HCT116 (cell line): ENCODE measurements around the gene TMEM232. TPM values are rescaled to one million over a fixed set of nuclear protein-coding genes. Genes with fewer than 3 reads are reported as not detected.

Source experiments
- ATAC-seq: fragments of 200-7000 bp; cut with Tn5 transposase; 2 replicates; pipeline ENCODE4 v1.9.1; 2020; ENCODE audit warnings: mild to moderate bottlenecking, moderate library complexity
- BruUV-seq: library from RNA; stranded (reverse); fragments of 400-500 nt; replicated peaks from 2 replicates; lab custom pipeline; 2021; lab: Mats Ljungman, UMichigan
- CTCF ChIA-PET: fragments of 300-600 bp; sonication (Branson Sonifier 250); formaldehyde crosslinking; loops from one replicate; lab custom pipeline; 2021; ENCODE audit warnings: antibody characterized with exemption; lab: Charles Lee
- POLR2A ChIA-PET: fragments of 300-600, 350-600 bp; sonication (Branson Sonifier 250); formaldehyde crosslinking; loops from one replicate; lab custom pipeline; 2021; ENCODE audit warnings: antibody characterized with exemption; lab: Charles Lee
- RAD21 ChIA-PET, 2 experiments: fragments of 300-600 bp; sonication (Branson Sonifier 250); formaldehyde crosslinking; loops; one replicate each; lab custom pipeline; 2023; ENCODE audit warnings: low total read pairs in 2 of 2; ENCODE audit not compliant: uncharacterized antibody in 2 of 2, unreplicated experiment in 2 of 2, low non-redundant PET in 1 of 2; lab: Charles Lee
- DNase-seq: peaks from one replicate; pipeline ENCODE4 v3.0.0-alpha.2; 2010; ENCODE audit warnings: low read depth, low spot score
- H2AFZ ChIP-seq: fragments of 200-600 bp; shearing (Covaris generic), sonication (generic); 2 replicates; pipeline ENCODE4 v1.6.1; 2017; ENCODE audit warnings: low read depth, mixed run types, mixed read lengths, antibody characterized with exemption, low read length; ENCODE audit not compliant: poor library complexity, severe bottlenecking
- H3K27ac ChIP-seq: 2 replicates; pipeline ENCODE4 v1.5.1; 2012; ENCODE audit warnings: low read depth, low read length
- H3K27me3 ChIP-seq: fragments of 200-600 bp; sonication (generic); 2 replicates; pipeline ENCODE4 v1.6.1; 2016; ENCODE audit warnings: mixed run types, low read length, mixed read lengths; ENCODE audit not compliant: insufficient read depth
- H3K36me3 ChIP-seq, 2 experiments: fragments of 200-500 bp in 1 of 2; fragments of 200-600 bp in 1 of 2; sonication (Bioruptor generic) in 1 of 2; sonication (generic) in 1 of 2; 2 replicates each; pipeline versions ENCODE4 v1.5.1 to v1.6.1; 2014 to 2016; ENCODE audit warnings: low read length in 2 of 2, inconsistent platforms in 1 of 2, mixed read lengths in 1 of 2, mixed run types in 1 of 2; ENCODE audit not compliant: insufficient read depth in 2 of 2, control insufficient read depth in 1 of 2
- H3K4me1 ChIP-seq, 2 experiments: fragments of 200-600 bp in 1 of 2; sonication (generic) in 1 of 2; 2 replicates each; pipeline versions ENCODE4 v1.5.1 to v1.6.1; 2012 to 2017; ENCODE audit warnings: low read length in 2 of 2, inconsistent platforms in 1 of 2, mild to moderate bottlenecking in 1 of 2, mixed read lengths in 1 of 2, mixed run types in 1 of 2, moderate library complexity in 1 of 2; ENCODE audit not compliant: insufficient read depth in 2 of 2, control insufficient read depth in 1 of 2
- H3K4me2 ChIP-seq: fragments of 200-600 bp; sonication (generic); 2 replicates; pipeline ENCODE4 v1.6.1; 2017; ENCODE audit warnings: mixed run types, low read length, mixed read lengths
- H3K4me3 ChIP-seq, 2 experiments: fragments of 200-600 bp in 1 of 2; sonication (generic) in 1 of 2; replicated peaks in 1 of 2; 2 replicates each; pipeline ENCODE4 v1.5.1; 2011 to 2016; ENCODE audit warnings: low read length in 2 of 2, control low read depth in 1 of 2, low read depth in 1 of 2, mild to moderate bottlenecking in 1 of 2, mixed read lengths in 1 of 2, mixed run types in 1 of 2
- H3K79me2 ChIP-seq: fragments of 200-600 bp; sonication (generic); 2 replicates; pipeline ENCODE4 v1.6.1; 2017; ENCODE audit warnings: mild to moderate bottlenecking, mixed run types, low read length, moderate library complexity, mixed read lengths; ENCODE audit not compliant: insufficient read depth
- H3K9ac ChIP-seq: fragments of 200-600 bp; sonication (generic); 2 replicates; pipeline ENCODE4 v1.6.1; 2016; ENCODE audit warnings: low read length, mixed read lengths
- H3K9me2 ChIP-seq: fragments of 200-600 bp; sonication (generic), shearing (Covaris generic); 2 replicates; pipeline ENCODE4 v1.6.1; 2017; ENCODE audit warnings: mixed run types, mild to moderate bottlenecking, moderate library complexity; ENCODE audit not compliant: insufficient read depth
- H3K9me3 ChIP-seq, 2 experiments: fragments of 200-500 bp in 1 of 2; fragments of 200-600 bp in 1 of 2; sonication (Bioruptor generic) in 1 of 2; sonication (generic) in 1 of 2; 2 replicates each; pipeline ENCODE4 v1.6.1; 2014 to 2017; ENCODE audit warnings: low read length in 2 of 2, mixed read lengths in 2 of 2, inconsistent platforms in 1 of 2, low read depth in 1 of 2, mild to moderate bottlenecking in 1 of 2, mixed run types in 1 of 2, moderate library complexity in 1 of 2; ENCODE audit not compliant: control insufficient read depth in 1 of 2, insufficient read depth in 1 of 2
- H4K20me1 ChIP-seq: fragments of 200-600 bp; sonication (generic), shearing (Covaris generic); 2 replicates; pipeline ENCODE4 v1.6.1; 2017; ENCODE audit warnings: mixed run types, mild to moderate bottlenecking, moderate library complexity; ENCODE audit not compliant: insufficient read depth
- CBX3 ChIP-seq: IDR thresholded peaks from 2 replicates; pipeline ENCODE4 v1.6.1; 2012; ENCODE audit warnings: low read depth
- CEBPB ChIP-seq: IDR thresholded peaks from 2 replicates; pipeline ENCODE4 v1.6.1; 2012; ENCODE audit warnings: low read depth
- EZH2 ChIP-seq: fragments of 200-600 bp; sonication (generic); IDR thresholded peaks from 2 replicates; pipeline ENCODE4 v1.6.1; 2017; ENCODE audit warnings: antibody characterized with exemption, mixed run types
- EZH2phosphoT487 ChIP-seq: fragments of 200-600 bp; IDR thresholded peaks from 2 replicates; pipeline ENCODE4 v1.6.1; 2018; ENCODE audit warnings: antibody characterized with exemption, borderline replicate concordance
- FOSL1 ChIP-seq: IDR thresholded peaks from 2 replicates; pipeline ENCODE4 v1.6.1; 2012; ENCODE audit warnings: low read depth
- POLR2AphosphoS5 ChIP-seq: IDR thresholded peaks from 2 replicates; pipeline ENCODE4 v1.6.1; 2011; ENCODE audit warnings: mild to moderate bottlenecking, low read depth, low read length, moderate library complexity
- SIN3A ChIP-seq: IDR thresholded peaks from 2 replicates; pipeline ENCODE4 v1.6.1; 2012; ENCODE audit warnings: low read depth
- SP1 ChIP-seq: IDR thresholded peaks from 2 replicates; pipeline ENCODE4 v1.6.1; 2012; ENCODE audit warnings: low read depth
- SRF ChIP-seq: IDR thresholded peaks from 2 replicates; pipeline ENCODE4 v1.6.1; 2012; ENCODE audit warnings: low read depth
- TCF7L2 ChIP-seq: IDR thresholded peaks from 2 replicates; pipeline ENCODE4 v1.7.0; 2011; ENCODE audit warnings: borderline replicate concordance, inconsistent platforms; ENCODE audit not compliant: insufficient read depth, insufficient read length; ENCODE audit errors: extremely low read depth
- ZFX ChIP-seq: fragments of 450-650 bp; IDR thresholded peaks from 2 replicates; pipeline ENCODE4 v1.6.1; 2017
- ZNF274 ChIP-seq: fragments of 200-500 bp; sonication (Bioruptor generic); IDR thresholded peaks from 2 replicates; pipeline ENCODE4 v1.6.1; 2014; ENCODE audit warnings: mild to moderate bottlenecking, low read depth, low read length, inconsistent platforms
- intact Hi-C: fragments of 100-400 bp; cut with micrococcal nuclease; formaldehyde crosslinking; loops from 2 replicates; pipeline ENCODE4 v1.10.0; 2022
- total RNA-seq: library from RNA; stranded (reverse); gene quantifications from one replicate; pipeline ENCODE4 v1.2.1, GENCODE V29; 2021; ENCODE audit not compliant: unreplicated experiment
- TF ChIP-seq, protein P1 (sequence below): IDR thresholded peaks from 2 replicates; pipeline ENCODE4 v1.6.1; 2011; ENCODE audit warnings: mild to moderate bottlenecking, low read length, moderate library complexity; ENCODE audit not compliant: insufficient replicate concordance; ENCODE audit errors: extremely low read depth
- TF ChIP-seq, protein P2 (sequence below), 3 experiments: fragments of 200-600 bp in 1 of 3; sonication (generic) in 1 of 3; IDR thresholded peaks in 2 of 3; conservative IDR thresholded peaks in 1 of 3; 2 replicates each; pipeline ENCODE4 v1.5.1; 2012 to 2017; ENCODE audit warnings: low read depth in 2 of 3, low read length in 2 of 3, antibody characterized with exemption in 1 of 3, borderline replicate concordance in 1 of 3, control low read depth in 1 of 3, mild to moderate bottlenecking in 1 of 3, mixed read lengths in 1 of 3, mixed run types in 1 of 3, moderate library complexity in 1 of 3; ENCODE audit not compliant: insufficient read depth in 1 of 3
- TF ChIP-seq, protein P3 (sequence below): IDR thresholded peaks from 2 replicates; pipeline ENCODE4 v1.6.1; 2012
- TF ChIP-seq, protein P4 (sequence below): IDR thresholded peaks from 2 replicates; pipeline ENCODE4 v1.6.1; 2012; ENCODE audit warnings: low read depth

TMEM232 gene
- total RNA-seq, 1 experiment from 2014 or later = 1.2 TPM

DNA sequence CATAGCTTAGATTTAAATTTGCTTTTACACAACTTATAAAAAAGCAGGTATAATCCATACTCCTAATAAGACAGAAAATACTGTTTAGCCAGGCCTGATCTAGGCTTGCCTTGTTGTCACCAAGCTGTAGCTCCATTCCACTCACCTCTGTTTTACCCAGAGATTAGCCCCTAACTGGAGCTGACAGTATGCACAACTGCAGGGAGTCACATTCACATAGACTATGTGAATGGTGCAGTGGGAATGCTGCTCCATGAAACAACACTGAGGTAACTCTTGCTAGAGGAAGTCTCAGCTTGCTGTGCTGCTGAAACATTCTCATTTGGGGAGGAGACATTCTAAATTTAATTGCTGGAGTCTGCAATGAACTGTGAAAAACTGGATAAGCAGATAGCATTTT lies 209.1 kb downstream of the TMEM232 start (continued):
- TF ChIP-seq SP1 = no peak
- TF ChIP-seq EZH2 = no peak

DNA sequence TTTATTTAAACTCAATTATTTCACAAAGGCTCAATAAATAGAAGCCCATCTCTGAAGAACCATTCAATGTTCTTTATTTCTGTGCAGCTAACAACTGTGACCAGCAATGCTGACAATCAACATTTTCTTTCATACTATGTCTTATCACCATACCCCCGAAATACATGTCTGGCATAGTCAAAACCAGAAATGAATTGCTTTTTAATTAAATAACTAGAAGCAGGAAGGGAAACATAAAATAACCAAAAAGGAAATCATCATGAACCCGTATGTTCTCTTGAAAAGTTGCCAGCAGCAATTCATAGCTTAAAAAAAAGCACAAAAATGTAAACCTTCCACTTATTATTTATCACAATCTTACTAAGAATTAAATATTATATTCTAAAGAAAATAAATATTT lies 212.4 kb downstream of the TMEM232 start:
- CTCF ChIA-PET = no interaction called here

More for the DNA sequence above, 212.4 kb downstream of the TMEM232 start:
- Histone ChIP-seq H3K9ac (no peak overlapping the region), H3K36me3 (no peaks in the 10 kb centered on the region), H3K4me2 (no peak overlapping the region), H3K79me2 (no peaks in the 10 kb centered on the region), H3K9me3 (no peaks in the 10 kb centered on the region)
- TF ChIP-seq, protein P1, sequence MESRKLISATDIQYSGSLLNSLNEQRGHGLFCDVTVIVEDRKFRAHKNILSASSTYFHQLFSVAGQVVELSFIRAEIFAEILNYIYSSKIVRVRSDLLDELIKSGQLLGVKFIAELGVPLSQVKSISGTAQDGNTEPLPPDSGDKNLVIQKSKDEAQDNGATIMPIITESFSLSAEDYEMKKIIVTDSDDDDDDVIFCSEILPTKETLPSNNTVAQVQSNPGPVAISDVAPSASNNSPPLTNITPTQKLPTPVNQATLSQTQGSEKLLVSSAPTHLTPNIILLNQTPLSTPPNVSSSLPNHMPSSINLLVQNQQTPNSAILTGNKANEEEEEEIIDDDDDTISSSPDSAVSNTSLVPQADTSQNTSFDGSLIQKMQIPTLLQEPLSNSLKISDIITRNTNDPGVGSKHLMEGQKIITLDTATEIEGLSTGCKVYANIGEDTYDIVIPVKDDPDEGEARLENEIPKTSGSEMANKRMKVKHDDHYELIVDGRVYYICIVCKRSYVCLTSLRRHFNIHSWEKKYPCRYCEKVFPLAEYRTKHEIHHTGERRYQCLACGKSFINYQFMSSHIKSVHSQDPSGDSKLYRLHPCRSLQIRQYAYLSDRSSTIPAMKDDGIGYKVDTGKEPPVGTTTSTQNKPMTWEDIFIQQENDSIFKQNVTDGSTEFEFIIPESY = no peak
- TF ChIP-seq ZNF274 (no peak), SIN3A (no peak), POLR2AphosphoS5 (no peak), EZH2phosphoT487 (no peak), SRF (no peak), EZH2 (no peak), FOSL1 (no peak), SP1 (no peak), CEBPB (no peak), TCF7L2 (no peak), CBX3 (no peak), ZFX (no peak)
- TF ChIP-seq, protein P2, sequence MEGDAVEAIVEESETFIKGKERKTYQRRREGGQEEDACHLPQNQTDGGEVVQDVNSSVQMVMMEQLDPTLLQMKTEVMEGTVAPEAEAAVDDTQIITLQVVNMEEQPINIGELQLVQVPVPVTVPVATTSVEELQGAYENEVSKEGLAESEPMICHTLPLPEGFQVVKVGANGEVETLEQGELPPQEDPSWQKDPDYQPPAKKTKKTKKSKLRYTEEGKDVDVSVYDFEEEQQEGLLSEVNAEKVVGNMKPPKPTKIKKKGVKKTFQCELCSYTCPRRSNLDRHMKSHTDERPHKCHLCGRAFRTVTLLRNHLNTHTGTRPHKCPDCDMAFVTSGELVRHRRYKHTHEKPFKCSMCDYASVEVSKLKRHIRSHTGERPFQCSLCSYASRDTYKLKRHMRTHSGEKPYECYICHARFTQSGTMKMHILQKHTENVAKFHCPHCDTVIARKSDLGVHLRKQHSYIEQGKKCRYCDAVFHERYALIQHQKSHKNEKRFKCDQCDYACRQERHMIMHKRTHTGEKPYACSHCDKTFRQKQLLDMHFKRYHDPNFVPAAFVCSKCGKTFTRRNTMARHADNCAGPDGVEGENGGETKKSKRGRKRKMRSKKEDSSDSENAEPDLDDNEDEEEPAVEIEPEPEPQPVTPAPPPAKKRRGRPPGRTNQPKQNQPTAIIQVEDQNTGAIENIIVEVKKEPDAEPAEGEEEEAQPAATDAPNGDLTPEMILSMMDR (IDR thresholded peaks at IDR 0.05 in 2 of 3, conservative IDR thresholded peaks at IDR 0.05 in 1 of 3; ENCODE audit: borderline replicate concordance in 1 of 3, insufficient read depth in 1 of 3, low read depth in 2 of 3, low read length in 2 of 3) = no peak
- TF ChIP-seq, protein P3, sequence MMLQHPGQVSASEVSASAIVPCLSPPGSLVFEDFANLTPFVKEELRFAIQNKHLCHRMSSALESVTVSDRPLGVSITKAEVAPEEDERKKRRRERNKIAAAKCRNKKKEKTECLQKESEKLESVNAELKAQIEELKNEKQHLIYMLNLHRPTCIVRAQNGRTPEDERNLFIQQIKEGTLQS = no peak
- TF ChIP-seq, protein P4, sequence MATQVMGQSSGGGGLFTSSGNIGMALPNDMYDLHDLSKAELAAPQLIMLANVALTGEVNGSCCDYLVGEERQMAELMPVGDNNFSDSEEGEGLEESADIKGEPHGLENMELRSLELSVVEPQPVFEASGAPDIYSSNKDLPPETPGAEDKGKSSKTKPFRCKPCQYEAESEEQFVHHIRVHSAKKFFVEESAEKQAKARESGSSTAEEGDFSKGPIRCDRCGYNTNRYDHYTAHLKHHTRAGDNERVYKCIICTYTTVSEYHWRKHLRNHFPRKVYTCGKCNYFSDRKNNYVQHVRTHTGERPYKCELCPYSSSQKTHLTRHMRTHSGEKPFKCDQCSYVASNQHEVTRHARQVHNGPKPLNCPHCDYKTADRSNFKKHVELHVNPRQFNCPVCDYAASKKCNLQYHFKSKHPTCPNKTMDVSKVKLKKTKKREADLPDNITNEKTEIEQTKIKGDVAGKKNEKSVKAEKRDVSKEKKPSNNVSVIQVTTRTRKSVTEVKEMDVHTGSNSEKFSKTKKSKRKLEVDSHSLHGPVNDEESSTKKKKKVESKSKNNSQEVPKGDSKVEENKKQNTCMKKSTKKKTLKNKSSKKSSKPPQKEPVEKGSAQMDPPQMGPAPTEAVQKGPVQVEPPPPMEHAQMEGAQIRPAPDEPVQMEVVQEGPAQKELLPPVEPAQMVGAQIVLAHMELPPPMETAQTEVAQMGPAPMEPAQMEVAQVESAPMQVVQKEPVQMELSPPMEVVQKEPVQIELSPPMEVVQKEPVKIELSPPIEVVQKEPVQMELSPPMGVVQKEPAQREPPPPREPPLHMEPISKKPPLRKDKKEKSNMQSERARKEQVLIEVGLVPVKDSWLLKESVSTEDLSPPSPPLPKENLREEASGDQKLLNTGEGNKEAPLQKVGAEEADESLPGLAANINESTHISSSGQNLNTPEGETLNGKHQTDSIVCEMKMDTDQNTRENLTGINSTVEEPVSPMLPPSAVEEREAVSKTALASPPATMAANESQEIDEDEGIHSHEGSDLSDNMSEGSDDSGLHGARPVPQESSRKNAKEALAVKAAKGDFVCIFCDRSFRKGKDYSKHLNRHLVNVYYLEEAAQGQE = no peak
- TF ChIP-seq, all 23 proteins: peak for 0
- H3K27ac ChIP-seq = no peak overlapping the region
- H3K4me1 ChIP-seq = no peaks in the 10 kb centered on the region
- H3K4me3 ChIP-seq = no peak overlapping the region
- no TSS peak for BruUV-seq
- no peak overlapping the region for H2AFZ ChIP-seq
- ATAC-seq (no peak), DNase-seq (no peak)
- H4K20me1 ChIP-seq = no peaks in the 10 kb centered on the region
- H3K9me2 ChIP-seq = no peaks in the 10 kb centered on the region
- intact Hi-C loops = no loop called here
- ChIA-PET RAD21 (no interaction called here), POLR2A (no interaction called here)
- no peaks in the 10 kb centered on the region for H3K27me3 ChIP-seq
